Measurements from ENCODE around the gene JMJD1C. TPM values are rescaled to one million over a fixed set of nuclear protein-coding genes. Genes with fewer than 3 reads are reported as not detected.
"Not testable (repeated sequence)": the region's sequence is repeated elsewhere in the genome, so short reads cannot be mapped to it uniquely, and the experiment has no call there.

Gene JMJD1C
- total RNA-seq, 2 donors from 2014 or later, result 84.1 to 91.1 TPM

DNA sequence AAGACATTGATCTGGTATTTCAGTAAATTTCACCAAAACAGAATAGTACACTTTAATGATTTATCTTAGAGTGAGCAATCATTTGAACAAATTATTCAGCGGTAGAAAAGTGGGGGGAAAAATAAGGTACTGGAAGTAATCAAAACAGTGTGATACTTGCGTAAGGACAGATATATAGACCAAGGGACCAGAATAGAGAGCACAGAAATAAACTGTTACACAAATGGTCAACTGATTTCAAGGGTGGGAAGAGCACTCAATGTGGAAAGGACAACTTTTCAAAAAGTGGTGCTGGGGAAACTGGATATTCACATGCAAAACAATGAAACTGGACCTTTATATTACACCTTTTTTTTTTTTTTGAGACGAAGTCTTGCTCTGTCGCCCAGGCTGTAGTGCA is 212.7 kb downstream of the JMJD1C start:
- DNase-seq (ENCODE audit: low spot score), result no peak
- intact Hi-C loops (cut with DNase I), result no loop called here

DNA sequence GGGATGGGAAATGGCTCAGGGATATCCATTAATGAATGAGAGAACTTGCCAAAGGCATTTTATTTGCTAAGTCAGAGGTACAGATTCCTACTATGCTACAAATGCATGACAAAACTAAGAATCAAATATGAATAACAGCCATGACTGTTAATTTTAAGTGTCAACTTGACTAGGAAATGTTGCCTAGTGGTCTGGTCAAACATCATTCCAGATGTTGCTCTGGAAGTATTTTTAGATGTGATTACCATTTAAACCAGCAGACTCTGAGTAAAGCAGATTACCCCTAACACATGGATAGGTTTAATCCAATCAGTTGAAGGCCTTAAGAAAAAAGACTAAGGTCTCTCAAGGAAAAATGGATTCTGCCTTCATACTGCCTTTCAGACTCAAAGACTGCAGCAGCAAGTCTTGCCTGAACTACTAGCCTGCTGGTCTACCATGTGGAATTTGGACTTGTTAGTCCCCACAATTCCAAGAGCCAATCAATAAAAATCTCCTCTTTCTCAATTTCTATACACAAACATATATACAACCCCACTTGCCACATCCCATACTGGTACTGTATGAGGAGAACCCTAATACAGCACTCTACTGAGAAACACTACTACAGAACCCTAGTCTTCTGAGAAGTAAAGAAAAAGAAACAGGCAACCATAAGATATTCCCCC is 213.5 kb downstream of the JMJD1C start:
- no peak for DNase-seq (ENCODE audit: low spot score)
- intact Hi-C loops (cut with DNase I), result no loop called here

DNA sequence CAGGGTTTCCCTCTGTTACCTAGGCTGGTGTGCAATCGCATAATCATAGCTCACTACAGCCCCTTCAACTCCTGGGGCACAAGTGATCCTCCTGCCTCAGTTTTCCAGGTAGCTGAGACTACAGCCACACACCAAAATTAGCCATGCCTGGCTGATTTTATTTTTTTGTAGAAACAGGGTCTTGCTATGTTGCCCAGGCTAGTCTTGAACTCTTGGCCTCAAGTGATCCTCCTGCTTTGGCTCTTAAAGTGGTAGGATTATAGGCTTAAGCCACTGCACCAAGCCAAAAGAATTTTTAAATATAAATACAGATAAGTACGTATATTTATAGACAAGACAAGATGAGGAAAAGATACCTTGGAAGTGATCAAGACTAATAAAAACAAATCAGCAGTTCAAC is 215.7 kb downstream of the JMJD1C start:
- intact Hi-C loops (cut with DNase I), result no loop called here
- no peak for DNase-seq (ENCODE audit: low spot score)

DNA sequence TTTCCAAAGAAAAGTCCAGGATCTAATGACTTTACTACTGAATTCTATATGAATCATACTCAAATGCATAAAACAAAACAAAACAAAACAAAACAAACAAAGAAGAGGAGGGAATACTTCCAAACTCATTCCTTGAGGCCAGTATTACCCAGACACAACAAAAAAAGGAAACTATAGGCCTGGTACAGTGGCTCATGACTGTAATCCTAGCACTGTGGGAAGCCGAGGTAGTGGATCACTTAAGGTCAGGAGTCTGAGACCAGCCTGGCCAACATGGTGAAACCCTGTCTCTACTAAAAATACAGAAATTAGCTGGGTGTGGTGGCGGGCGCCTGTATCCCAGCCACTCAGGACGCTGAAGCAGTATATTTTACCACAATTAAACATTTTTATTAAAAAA is 218.0 kb downstream of the JMJD1C start:
- intact Hi-C loops (cut with DNase I), result no loop called here
- DNase-seq (ENCODE audit: low spot score), result no peak

DNA sequence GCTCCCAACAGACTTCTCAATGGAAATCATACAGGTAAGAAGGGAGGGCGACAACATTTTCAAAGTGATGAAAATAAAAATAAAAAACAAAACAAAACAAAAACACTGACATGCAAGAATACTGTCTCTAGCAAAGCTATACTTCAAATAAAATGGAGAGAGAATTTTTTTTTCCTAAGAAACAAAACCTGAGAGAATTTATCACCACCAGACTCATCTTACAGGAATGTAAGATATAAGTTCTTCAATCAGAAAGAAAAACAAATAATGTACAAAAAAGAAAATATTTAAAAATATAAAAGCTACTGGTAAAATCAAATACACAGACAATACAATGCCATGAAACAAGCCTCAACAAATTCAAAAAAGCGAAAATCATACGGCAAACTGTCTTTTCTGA is 219.4 kb downstream of the JMJD1C start:
- DNase-seq (ENCODE audit: low spot score), result no peak
- intact Hi-C loops (cut with DNase I), result no loop called here

DNA sequence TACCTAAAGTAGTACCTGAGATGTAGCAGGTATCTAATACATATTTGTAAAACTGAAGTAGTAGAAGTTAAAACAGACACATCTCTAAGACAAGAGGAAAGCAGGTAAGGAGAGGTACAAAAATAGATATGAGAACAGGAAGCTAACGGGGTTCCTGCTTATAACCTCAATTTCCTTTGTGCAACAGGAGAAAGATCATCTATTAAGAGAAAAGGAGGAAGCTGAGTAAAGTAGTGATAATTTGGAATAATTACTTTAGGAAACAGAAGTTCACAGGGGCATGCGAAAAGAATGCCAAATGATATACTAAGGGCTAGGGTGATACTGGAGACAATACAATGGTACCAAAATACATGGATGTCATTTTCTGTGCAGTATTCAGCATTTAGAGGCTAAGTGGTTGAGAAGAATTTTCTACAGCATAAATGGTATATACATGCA is 223.9 kb downstream of the JMJD1C start:
- intact Hi-C loops (cut with DNase I), result no loop called here
- no peak for DNase-seq (ENCODE audit: low spot score)

DNA sequence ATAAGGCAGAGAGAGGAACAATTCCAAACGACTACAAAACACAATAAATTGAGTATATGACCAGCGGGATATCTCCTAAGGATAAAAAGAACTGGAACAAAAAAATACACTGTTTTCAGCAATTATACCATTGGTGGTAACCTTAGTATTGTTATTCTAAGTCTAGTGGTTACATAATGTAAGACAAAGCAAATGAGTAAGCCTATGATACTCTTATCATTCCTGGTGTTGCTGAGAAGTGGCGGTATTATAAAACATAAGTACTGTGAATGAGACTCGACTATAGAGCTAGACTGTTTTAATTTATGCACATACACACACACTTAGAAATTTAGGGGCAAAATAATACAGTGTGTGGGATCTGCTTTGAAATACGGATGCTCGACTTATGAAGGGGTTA is 225.0 kb downstream of the JMJD1C start:
- no peak for DNase-seq (ENCODE audit: low spot score)
- intact Hi-C loops (cut with DNase I), result no loop called here

DNA sequence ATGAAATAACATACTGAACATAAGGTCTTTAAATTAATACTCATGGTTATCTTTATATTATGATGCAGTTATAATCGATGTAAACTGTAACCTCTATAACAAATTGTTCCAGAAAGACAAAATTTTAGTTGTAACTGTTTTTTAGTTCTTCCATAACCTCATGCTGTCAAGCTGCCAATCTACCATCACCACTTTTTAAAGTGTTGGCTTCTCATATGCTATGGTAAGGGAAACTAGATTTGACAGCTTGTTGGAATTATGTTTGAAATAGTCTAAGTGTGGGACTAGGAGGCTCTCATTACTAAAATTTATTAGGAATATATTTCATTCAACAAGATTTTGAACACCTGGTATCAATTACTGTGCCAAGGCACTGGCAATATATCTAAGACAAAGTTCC is 227.3 kb downstream of the JMJD1C start:
- no peak for DNase-seq (ENCODE audit: low spot score)
- intact Hi-C loops (cut with DNase I), result no loop called here

DNA sequence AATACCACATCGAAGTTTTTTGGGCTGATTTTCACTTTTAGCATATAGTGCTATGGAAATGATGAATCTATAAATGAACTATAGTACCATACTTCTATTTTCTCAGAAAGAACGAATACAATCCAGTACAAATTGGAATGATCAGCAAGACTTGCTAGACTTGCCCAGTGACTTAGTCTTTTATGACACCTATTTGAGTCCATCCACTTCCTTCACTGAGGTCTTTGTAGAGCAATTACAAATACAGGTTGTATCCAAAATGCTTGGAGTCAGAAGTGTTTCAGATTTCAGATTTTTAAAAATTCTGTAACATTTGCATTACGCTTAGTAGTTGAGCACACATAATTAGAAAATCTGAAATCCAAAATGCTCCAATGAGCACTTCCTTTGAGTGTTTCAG is 228.4 kb downstream of the JMJD1C start:
- intact Hi-C loops (cut with DNase I), result no loop called here
- DNase-seq (ENCODE audit: low spot score), result no peak

DNA sequence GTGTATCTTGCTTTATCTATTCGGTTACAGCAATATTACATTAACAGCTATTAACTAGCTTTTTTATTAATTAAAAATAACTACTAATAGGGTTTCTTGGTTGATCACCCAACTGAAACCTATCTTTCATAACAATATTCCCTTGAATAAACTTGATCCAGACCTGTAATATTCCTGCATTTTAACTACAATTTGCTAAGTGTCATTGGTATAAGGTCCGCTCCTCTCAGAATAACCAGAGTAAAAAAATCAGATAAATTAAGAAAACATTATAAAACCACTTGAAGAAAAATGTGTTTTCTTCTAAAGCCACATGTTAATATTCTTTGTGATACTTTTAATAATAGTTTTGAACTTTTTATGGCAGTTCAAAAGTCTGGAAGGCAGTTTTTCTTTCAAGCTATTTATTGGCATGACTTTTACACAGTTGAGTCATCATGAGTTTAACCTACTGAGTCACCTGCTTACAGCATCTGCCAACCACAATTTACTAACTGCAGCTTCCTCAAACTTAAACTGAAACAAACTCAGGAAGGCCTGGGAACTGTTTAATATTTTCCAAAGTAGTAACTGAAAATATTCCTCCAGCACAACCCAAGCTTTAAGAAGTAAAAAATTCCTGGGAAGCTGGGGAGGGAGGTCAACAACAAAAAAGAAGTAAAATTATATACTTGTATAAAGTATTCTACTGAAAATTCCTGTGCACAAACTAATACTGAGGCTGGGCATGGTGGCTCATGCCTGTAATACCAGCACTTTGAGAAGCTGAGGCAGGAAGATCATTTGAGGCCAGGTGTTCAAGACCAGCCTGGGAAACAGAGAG is 229.5 kb downstream of the JMJD1C start:
- intact Hi-C loops (cut with DNase I), result no loop called here
- no peak for DNase-seq (ENCODE audit: low spot score)

DNA sequence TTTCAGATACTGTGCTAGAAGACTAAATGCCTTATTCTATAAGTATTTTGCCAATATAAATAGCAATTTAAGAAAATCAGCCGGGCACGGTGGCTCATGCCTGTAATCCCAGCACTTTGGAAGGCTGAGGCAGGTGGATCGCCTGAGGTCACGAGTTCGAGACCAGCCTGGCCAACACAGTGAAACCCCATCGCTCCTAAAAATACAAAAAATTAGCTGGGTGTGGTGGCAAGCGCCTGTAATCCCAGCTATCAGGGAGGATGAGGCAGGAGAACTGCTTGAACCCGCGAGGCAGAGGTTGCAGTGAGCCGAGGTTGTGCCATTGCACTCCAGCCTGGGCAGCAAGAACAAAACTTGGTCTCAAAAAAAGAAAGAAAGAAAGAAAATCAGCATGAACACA is 230.6 kb downstream of the JMJD1C start:
- DNase-seq (ENCODE audit: low spot score); intact Hi-C loops (cut with DNase I): not testable (repeated sequence)

DNA sequence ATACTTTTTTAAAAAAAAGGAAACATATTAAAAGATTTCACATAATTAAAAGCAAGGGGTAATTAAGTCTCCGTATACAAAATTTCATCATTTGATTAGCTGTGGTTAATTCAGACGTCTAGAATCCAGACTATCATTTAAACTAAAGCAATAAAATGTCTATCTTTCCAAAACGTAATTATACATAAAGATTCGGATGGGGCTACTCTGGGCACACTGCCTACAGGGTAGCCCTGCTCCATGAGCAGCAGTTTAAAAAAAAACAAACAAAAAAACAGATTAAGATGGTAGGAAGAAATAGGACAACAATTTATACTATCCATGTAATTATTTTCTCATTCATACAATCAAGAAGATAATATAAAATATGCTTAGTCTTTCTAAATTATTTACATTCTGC is 236.6 kb downstream of the JMJD1C start:
- intact Hi-C loops (cut with DNase I), result loop anchor here in 1 of 2 donors (10.0 kb wide), 1 partner anchor 486 kb away; no protein-coding TSS in a partner anchor
- no peak for DNase-seq (ENCODE audit: low spot score)

DNA sequence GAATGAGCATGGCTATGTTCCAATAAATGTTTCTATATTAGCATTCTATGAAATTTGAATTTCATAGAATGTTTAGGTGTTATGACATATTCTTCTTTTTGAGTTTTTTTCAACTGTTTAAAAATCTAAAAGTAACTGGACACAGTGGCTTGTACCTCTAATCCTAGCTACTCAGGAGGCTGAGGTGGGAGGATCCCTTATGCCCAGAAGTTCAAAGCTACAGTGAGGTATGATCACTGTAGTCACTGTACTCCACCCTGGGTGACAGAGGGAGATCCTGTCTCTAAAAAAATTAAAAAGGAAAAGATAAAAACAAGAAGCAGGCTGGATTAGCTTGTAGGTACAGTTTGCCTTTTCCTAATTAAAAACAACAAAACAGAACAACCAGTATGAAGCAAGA is 237.5 kb downstream of the JMJD1C start:
- no peak for DNase-seq (ENCODE audit: low spot score)
- intact Hi-C loops (cut with DNase I), result loop anchor here in 1 of 2 donors (10.0 kb wide), 1 partner anchor 487 kb away; no protein-coding TSS in a partner anchor

DNA sequence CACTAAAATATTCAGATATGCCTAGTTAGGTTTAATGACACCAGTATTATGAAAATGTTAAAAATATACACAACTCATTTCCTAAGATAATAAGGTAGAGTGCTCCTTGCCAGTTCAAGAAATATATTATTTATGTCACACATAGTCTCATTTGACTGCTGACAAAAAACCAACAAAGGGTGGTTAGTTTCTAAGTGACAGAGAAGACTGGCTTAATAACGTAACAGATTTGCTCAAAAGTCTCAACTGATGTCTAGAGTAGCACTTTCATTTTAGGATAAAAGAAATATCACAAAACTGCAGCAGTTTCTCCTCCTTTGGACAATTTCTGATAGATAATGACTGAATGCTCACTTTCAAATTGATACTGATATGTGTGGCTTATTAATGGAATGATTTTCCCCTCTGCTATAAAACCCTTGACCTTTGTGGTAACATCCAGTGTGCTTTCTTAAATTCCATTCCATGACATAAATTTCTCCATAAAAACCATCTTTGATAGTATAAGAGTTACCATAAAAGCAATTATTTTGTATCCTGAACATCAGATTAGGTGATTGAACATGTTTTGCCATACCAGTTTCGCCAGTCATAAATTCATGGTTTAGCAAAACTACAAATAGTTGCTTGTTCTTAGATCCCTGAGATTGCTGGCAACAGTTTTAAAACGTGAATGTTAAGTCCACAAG is 238.4 kb downstream of the JMJD1C start:
- intact Hi-C loops (cut with DNase I), result loop anchor here in 1 of 2 donors (10.0 kb wide), 1 partner anchor 487 kb away; no protein-coding TSS in a partner anchor

DNA sequence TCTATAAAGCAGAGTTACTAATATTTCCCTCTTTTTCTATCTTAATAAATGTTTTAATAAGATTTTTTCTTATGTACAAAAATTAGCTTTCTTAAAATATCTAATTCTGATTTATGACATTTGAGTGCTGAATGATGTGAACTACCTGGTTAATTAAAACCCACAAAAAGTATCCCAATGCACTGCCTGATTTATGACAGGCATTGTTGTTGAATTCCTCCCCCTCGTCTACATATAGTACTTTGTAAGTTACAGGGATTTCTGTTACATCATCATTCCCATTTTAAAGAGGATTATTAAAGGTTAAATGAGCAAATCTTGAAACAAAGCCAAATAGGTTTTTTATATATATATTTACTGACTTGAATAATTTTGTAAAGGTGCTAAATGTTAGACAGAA is 241.5 kb downstream of the JMJD1C start:
- intact Hi-C loops (cut with DNase I), result loop anchor here in 1 of 2 donors (10.0 kb wide), 1 partner anchor 491 kb away; no protein-coding TSS in a partner anchor
- DNase-seq (ENCODE audit: low spot score), result no peak

More for the DNA sequence above, 238.4 kb downstream of the JMJD1C start:
- DNase-seq (ENCODE audit: low spot score), result no peak

DNA sequence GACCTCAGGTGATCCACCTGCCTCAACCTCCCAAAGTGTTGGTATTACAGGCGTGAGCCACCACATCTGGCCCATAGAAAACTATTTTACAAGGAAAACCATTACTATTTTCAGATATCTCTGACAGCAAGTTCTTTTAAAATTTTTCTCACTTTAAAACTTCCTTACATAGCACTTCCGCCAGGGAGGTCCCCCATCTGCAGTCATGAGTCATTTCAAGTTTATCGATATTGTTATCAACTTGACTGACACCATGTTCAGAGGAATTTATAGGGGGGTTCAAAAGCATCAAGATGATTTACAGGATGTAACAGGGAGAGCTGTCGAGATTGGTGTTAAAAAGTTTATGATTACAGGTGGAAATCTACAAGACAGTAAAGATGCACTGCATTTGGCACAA is 243.8 kb downstream of the JMJD1C start:
- no peak for DNase-seq (ENCODE audit: low spot score)
- intact Hi-C loops (cut with DNase I), result loop anchor here in 1 of 2 donors (10.0 kb wide), 1 partner anchor 493 kb away; no protein-coding TSS in a partner anchor

DNA sequence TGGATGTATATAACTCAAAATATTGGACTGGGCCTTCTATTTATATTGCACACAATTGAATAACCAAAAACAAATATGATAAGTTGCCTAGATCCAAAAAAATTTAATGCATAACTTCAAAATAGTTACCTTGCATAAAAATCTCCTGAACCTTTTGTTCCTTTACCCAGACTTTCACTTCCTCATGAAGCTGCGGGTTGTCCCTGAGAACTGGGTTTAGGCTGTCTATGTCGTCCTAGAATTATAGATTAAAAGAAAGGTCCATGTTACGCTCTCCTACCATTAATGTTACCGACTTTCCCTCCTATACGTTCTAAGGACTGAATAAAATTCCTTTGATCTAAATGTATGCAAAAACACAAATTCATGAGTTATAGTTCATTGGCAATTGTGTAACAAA is 246.0 kb downstream of the JMJD1C start:
- DNase-seq (ENCODE audit: low spot score), result no peak
- intact Hi-C loops (cut with DNase I), result loop anchor here in 1 of 2 donors (10.0 kb wide), 1 partner anchor 495 kb away; no protein-coding TSS in a partner anchor

DNA sequence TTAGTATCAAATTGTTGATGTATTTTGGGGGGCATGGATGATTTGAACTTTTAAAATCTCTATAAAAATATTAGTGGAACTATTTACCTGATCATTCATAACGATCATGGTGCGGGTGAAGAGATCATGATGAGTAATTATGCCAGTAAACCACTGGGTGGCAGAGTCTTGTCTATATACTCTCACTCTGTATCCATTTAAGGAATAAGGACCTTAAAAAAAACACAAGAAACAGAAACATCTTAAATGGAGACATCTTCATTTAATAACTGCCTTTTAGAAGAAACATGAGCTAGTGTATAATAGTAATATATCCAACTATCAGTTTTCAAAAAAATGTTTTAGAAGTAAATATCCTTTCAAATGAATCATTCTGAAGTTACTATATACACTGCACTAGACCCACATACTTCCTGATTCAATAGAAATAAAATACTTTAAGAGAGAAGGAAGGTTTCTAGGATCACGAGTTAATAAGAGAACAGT is 248.6 kb downstream of the JMJD1C start:
- intact Hi-C loops (cut with DNase I), result no loop called here
- no peak for DNase-seq (ENCODE audit: low spot score)

DNA sequence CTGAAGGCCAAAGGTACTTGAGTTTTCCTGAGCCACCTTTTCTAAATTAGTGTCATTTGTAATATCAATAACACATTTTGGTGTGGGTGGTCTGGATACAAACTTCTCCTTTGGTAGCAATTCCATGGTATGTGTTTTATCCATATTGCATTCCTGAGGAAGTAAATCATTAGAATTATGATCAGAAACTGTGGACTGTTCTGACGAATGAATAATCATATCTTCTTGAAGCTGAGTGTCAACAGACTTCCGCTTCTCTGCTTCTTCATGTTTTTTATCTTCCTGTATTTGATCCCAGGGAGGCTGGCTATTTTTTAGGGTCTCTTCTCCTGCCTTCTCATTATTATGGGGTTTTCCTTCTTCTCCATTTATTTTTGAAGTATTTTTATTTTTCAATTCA is 251.2 kb downstream of the JMJD1C start:
- DNase-seq (ENCODE audit: low spot score), result no peak
- intact Hi-C loops (cut with DNase I), result no loop called here

DNA sequence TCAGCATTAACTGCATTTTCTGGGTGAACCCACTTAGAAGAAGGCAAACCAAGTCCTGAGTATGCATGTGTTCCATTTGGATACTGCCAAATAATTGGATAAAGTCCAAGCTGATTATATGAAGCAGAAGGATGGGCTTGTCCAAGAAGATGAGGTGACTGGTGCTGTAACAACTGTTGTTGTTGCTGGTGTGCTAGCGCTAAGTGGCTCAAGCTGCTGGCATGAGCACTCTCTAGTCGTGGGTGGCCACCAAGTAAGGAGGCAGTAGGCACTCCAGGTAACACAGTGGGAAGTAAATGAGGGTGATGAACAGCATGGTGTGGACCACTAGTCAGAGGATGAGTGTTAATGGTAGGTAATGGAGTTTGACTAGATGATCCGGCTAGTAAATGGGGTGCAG is 252.3 kb downstream of the JMJD1C start:
- intact Hi-C loops (cut with DNase I), result no loop called here
- DNase-seq (ENCODE audit: low spot score), result no peak

Data from posterior vena cava (tissue), 2 donors.